ENCODE measurements around the gene LRRC26. TPM values are rescaled to one million over a fixed set of nuclear protein-coding genes. Genes with fewer than 3 reads are reported as not detected.

LRRC26 gene
- total and polyA plus RNA-seq, 4 donors: 0.12 to 5.2 (median 0.57) TPM

DNA sequence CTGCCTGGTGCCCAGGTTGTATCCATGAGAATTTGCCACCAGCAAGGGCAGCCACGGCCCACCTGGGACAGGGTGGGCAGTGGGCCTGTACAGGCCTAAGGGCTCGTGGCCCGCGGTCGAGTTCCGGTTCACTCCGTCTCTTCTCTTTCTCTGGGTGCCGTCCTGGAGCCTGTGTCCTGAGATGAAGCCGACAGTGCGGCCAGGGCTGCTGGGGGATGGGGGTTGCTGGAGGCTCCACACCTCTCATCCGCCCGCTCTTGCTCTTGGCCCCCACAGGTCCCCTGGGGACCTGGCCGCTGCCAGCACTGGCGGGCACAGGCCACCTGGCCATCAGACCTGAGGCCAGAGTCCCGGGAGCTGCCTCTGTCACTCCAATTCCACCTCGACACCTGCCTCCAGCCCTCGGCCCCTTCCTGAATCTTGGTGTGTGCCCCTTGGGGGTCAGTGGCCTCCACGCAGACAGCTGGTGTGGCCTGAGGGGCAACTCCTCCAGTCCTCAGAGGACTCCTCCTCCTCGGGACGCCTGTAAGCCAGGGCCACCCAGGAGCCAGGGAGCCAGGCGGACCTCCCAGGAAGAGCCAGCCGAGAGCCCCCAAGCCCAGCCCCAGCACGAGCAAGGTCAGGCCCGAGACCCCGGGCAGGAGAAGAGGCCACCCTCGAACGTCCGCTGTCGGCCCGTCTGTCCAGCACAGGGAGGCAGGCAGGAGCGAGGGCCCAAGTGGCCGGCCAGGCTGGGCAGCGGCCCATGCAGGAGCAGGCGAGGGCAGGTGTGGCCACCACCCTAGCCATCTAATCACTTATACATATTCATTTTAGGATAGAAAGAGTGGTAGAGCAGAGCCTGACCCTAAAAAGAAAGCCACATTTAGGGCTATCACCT is 5.2 kb downstream of the LRRC26 start:
- DNase-seq (no peak), ATAC-seq (ENCODE audit: insufficient read depth, low FRiP score) (no peak)
- Histone ChIP-seq H3K9me3 (ENCODE audit: control insufficient read depth in 4 of 4, insufficient read depth in 3 of 4, low read length in 3 of 4) (no peaks in the 10 kb centered on the region), H3K27me3 (ENCODE audit: control insufficient read depth in 3 of 3, insufficient read depth in 3 of 3, low read length in 2 of 3) (peaks cover 12 to 59% (median 25%) of the 10 kb centered on the region in 3 donors), H3K9ac (ENCODE audit: insufficient read depth in 1 of 2, low read length in 2 of 2) (no peak overlapping the region), H3K27ac (ENCODE audit: low read depth in 1 of 2, low read length in 1 of 2) (no peak overlapping the region), H3K36me3 (ENCODE audit: control insufficient read depth in 4 of 4, insufficient read depth in 4 of 4, low read length in 4 of 4) (no peaks in the 10 kb centered on the region), H3K4me1 (ENCODE audit: control insufficient read depth in 5 of 5, insufficient read depth in 5 of 5, low read length in 5 of 5) (peaks cover 0 to 16% (median 0%) of the 10 kb centered on the region in 5 donors), H3K4me3 (no peak overlapping the region)
- 63 to 81% methylated on average over 32 to 34 of the region's 34 CpGs for WGBS, 2 donors
- TF ChIP-seq, protein P1, sequence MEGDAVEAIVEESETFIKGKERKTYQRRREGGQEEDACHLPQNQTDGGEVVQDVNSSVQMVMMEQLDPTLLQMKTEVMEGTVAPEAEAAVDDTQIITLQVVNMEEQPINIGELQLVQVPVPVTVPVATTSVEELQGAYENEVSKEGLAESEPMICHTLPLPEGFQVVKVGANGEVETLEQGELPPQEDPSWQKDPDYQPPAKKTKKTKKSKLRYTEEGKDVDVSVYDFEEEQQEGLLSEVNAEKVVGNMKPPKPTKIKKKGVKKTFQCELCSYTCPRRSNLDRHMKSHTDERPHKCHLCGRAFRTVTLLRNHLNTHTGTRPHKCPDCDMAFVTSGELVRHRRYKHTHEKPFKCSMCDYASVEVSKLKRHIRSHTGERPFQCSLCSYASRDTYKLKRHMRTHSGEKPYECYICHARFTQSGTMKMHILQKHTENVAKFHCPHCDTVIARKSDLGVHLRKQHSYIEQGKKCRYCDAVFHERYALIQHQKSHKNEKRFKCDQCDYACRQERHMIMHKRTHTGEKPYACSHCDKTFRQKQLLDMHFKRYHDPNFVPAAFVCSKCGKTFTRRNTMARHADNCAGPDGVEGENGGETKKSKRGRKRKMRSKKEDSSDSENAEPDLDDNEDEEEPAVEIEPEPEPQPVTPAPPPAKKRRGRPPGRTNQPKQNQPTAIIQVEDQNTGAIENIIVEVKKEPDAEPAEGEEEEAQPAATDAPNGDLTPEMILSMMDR (IDR thresholded peaks at IDR 0.05; ENCODE audit: control extremely low read depth, extremely low read depth): no peak

DNA sequence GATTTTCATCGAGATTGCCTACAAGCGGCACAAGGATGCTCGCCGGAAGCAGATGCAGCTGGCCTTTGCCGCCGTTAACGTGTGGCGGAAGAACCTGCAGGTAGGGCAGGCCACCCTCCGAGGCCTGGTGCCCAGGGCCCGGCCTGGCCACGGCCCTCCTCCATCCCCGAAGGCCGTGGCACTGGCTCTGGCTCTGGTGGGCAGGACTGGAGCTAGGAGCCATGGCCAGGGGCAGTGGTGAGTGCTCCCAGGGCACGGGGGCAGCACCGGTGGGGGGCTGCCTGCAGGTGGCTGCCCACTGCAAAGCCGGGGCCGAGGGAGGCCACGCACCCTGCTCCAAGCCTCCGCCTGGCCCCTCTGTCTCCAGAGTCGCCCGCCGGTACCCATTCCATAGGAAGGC is 6.0 kb downstream of the LRRC26 start:
- Histone ChIP-seq H3K27me3 (ENCODE audit: control insufficient read depth in 3 of 3, insufficient read depth in 3 of 3, low read length in 2 of 3) (peaks cover 12 to 67% (median 29%) of the 10 kb centered on the region in 3 donors), H3K4me3 (no peak overlapping the region), H3K9me3 (ENCODE audit: control insufficient read depth in 4 of 4, insufficient read depth in 3 of 4, low read length in 3 of 4) (no peaks in the 10 kb centered on the region), H3K4me1 (ENCODE audit: control insufficient read depth in 5 of 5, insufficient read depth in 5 of 5, low read length in 5 of 5) (peaks cover 0 to 8% (median 0%) of the 10 kb centered on the region in 5 donors), H3K9ac (ENCODE audit: insufficient read depth in 1 of 2, low read length in 2 of 2) (no peak overlapping the region), H3K36me3 (ENCODE audit: control insufficient read depth in 4 of 4, insufficient read depth in 4 of 4, low read length in 4 of 4) (no peaks in the 10 kb centered on the region), H3K27ac (ENCODE audit: low read depth in 1 of 2, low read length in 1 of 2) (no peak overlapping the region)
- TF ChIP-seq, protein P1 (IDR thresholded peaks at IDR 0.05; ENCODE audit: control extremely low read depth, extremely low read depth): no peak
- DNase-seq (no peak), ATAC-seq (ENCODE audit: insufficient read depth, low FRiP score) (no peak)
- WGBS, 2 donors: 82 to 85% methylated on average over 21 to 22 of the region's 22 CpGs

DNA sequence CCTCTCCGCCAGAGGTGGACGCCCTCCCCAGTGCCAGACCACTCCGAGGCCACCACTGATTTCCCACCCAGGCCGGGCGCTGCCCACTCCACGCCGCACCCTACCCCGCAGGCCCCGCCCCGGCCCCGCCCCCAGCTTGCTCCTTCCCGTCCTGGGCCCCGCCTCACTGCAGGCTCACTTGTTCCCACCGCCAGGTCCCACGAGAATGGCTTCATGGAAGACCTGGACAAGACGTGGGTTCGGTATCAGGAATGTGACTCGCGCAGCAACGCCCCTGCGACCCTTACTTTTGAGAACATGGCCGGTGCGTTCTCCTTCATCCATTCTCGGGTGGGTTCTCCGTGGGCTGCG is 6.5 kb downstream of the LRRC26 start:
- peaks cover 0 to 5% (median 0%) of the 10 kb centered on the region in 5 donors for H3K4me1 ChIP-seq (ENCODE audit: control insufficient read depth in 5 of 5, insufficient read depth in 5 of 5, low read length in 5 of 5)
- 28 to 41% methylated on average over 25 to 26 of the region's 26 CpGs for WGBS, 2 donors
- H3K36me3 ChIP-seq (ENCODE audit: control insufficient read depth in 4 of 4, insufficient read depth in 4 of 4, low read length in 4 of 4): no peaks in the 10 kb centered on the region
- no peak overlapping the region for H3K4me3 ChIP-seq
- H3K27me3 ChIP-seq (ENCODE audit: control insufficient read depth in 3 of 3, insufficient read depth in 3 of 3, low read length in 2 of 3): peaks cover 12 to 71% (median 31%) of the 10 kb centered on the region in 3 donors
- TF ChIP-seq, protein P1 (IDR thresholded peaks at IDR 0.05; ENCODE audit: control extremely low read depth, extremely low read depth): no peak
- no peak overlapping the region for H3K9ac ChIP-seq (ENCODE audit: insufficient read depth in 1 of 2, low read length in 2 of 2)
- ATAC-seq (ENCODE audit: insufficient read depth, low FRiP score): no peak
- DNase-seq: no peak
- H3K9me3 ChIP-seq (ENCODE audit: control insufficient read depth in 4 of 4, insufficient read depth in 3 of 4, low read length in 3 of 4): no peaks in the 10 kb centered on the region
- no peak overlapping the region for H3K27ac ChIP-seq (ENCODE audit: low read depth in 1 of 2, low read length in 1 of 2)

Measured in lung (tissue), 12 donors.